SU-DHL-6 (cell line): ENCODE results near the gene DIS3L.

Experiments
- CTCF ChIP-seq: fragments of 200-600 bp; sonication (generic); IDR thresholded peaks from one replicate; pipeline ENCODE4 v1.5.1; 2017; ENCODE audit warnings: antibody characterized with exemption, mild to moderate bottlenecking, low read length, moderate library complexity; ENCODE audit not compliant: insufficient read depth, poor library complexity, severe bottlenecking
- EZH2phosphoT487 ChIP-seq: fragments of 200-600 bp; sonication (generic), shearing (Covaris generic); conservative IDR thresholded peaks from 2 replicates; pipeline ENCODE4 v1.6.1; 2018; ENCODE audit warnings: mild to moderate bottlenecking, antibody characterized with exemption, low read length, moderate library complexity, mixed read lengths

- TF ChIP-seq CTCF = no peak
- TF ChIP-seq EZH2phosphoT487 = no peak
Observed at GRCh38 chr15:66276546-66276945, 16.8 kb upstream of the DIS3L start.
